GM18858 (cell line): Measurements from ENCODE around the gene TMEM255B.

Experiments used
- ATAC-seq: cut with Tn5 transposase; IDR thresholded peaks from one replicate; pipeline ENCODE4 v1.9.1; 2021; ENCODE audit not compliant: unreplicated experiment

Gene TMEM255B

GRCh38 chr13:113857531-113858195, 98.6 kb downstream of the TMEM255B start:
- no peak for ATAC-seq

GRCh38 chr13:113859311-113860050, 100.5 kb downstream of the TMEM255B start:
- no peak for ATAC-seq

GRCh38 chr13:113860051-113860664, 101.1 kb downstream of the TMEM255B start:
- ATAC-seq = no peak

- ATAC-seq = no peak
These were observed 101.8 kb downstream of the TMEM255B start for GRCh38 chr13:113860665-113861432.

- ATAC-seq = no peak
These were observed 102.5 kb downstream of the TMEM255B start for GRCh38 chr13:113861433-113862030.

- no peak for ATAC-seq
These were observed 103.3 kb downstream of the TMEM255B start for GRCh38 chr13:113862191-113862930.

- no peak for ATAC-seq
These were observed 104.0 kb downstream of the TMEM255B start for GRCh38 chr13:113862931-113863523.

- no peak for ATAC-seq
These were observed 104.7 kb downstream of the TMEM255B start, which contains the start of gene GAS6 for GRCh38 chr13:113863524-113864272. TSS of gene GAS6 (minus strand) at chr13:113864076. CDS start at chr13:113863920, 156 bp downstream.

- ATAC-seq = no peak
These were observed 105.4 kb downstream of the TMEM255B start for GRCh38 chr13:113864273-113864890.

GRCh38 chr13:113865427-113865826, 106.4 kb downstream of the TMEM255B start:
- ATAC-seq = no peak
